HG03432 (cell line): ENCODE results near the gene SLC40A1.

Experiments
- ATAC-seq: cut with Tn5 transposase; IDR thresholded peaks from one replicate; pipeline ENCODE4 v1.9.1; 2021; ENCODE audit warnings: mild to moderate bottlenecking, moderate library complexity; ENCODE audit not compliant: unreplicated experiment

The SLC40A1 gene

DNA sequence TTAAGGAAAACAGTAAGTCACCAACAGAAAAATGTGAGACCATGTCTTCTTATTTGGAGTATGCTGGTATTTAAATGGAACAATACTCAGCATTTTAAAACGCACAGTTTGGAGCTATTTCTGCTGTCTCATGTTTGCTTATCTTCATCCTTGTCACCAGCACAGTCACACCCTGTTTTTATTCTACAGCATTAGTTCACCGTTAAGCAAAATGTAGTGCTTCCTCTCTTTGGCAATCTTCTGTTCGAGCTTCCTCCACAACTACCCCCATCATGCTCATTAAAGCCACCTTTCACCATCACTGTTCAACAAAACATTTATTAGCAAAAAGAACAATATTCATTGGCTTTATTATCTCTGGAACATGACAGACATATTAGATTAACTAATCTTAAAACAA is 64.0 kb downstream of the SLC40A1 start:
- no peak for ATAC-seq

DNA sequence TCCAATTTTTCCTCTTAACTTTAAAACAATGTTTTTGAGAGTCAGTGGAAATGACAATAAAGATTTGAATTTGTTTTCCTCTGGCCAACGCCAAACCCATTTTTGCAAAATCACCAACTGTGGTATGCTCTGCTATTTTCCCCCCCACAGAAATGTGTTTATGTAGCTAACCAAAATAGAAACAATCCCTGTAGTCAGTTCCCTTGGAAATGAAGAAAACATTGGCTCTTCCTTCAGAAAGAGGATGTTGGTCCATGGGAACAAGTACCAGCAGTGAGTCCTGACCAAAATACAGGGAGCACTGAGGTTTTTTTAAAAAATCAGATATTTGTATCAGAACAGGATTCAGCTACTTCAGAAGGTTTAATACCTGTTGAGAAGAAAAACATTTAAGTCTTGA is 65.3 kb downstream of the SLC40A1 start:
- no peak for ATAC-seq

DNA sequence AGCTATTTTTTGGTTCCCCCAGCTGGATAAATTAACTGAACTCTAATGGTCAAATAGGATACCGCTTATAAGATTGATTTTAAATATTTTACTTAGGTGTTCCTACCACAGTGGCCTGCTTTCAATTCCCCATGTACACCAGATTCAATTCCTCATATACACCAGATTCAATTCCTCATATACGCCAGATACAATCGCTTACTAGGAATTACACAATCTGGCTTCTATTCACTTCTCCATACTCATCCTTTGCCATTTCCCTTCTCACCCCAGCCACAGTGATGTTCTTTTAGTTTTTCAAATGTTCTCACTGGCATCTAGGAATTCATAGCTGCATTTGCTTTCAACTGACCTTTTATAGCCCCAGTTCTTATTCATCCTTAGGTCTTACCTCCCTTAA is 66.5 kb downstream of the SLC40A1 start:
- no peak for ATAC-seq

DNA sequence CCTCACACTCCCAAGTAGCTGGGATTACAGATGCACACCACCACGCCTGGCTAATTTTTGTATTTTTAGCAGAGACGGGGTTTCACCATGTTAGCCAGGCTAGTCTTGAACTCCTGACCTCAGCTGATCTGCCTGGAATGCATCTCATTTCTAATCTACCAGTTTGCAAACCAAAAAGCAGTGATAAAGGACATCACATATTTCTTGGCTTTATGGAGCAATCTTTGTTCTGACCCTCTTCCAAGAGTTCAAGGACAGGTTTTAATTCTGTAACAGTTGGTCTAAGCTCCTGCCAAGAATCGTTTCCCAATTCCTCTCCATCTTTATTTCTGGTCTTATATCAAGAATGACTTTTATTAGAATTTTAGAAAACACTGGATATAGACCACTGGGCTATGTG is 67.7 kb downstream of the SLC40A1 start:
- ATAC-seq: no peak

DNA sequence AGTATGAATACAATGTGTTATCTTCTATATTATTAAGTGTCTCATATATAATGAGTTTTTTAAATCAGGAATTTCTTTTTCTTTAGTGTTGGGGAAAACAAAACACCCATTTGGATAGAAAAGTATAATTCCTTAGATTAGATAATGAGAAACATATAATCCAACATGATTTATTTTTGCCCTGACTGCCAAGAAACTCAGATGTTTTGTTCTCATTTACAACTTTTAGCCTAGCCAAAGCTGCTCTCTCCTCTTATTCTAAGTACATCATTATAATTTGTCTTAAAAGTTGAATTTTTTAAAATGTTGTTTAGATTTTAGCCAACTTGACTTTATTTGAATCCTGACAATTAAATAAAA is 68.6 kb downstream of the SLC40A1 start:
- no peak for ATAC-seq

DNA sequence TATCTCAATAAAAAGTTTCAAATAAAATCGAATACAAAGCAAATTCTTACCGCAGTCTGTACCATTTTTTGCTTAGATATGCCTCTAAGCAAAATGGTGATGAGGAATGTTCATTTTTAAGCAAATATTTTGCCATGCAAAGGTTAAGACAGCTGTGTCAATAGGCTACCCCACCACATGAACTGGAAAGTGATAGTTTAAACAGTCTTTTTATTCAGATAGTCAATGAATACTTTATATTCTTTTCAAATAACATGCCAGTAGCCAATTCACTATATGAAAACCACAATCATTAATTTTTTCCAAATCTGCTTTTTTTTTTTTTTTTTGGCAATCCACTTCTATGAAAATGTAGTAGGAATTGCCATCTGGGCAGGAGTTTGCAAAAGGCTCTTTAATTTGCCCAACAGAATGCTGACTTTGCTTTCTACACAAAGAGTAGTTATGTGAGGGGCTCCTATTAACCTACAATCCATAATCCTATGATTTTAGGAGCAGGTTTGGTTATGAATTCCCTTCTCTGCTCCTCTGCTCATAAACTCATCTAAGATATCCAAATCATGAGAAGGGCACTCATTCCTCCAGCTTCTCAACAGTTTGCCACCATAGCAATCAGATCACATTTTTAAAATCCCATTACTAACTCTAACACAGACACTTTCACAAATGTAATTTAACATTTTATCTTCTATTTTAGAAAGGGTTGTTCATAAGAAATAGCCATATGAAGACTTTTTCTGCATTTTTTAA is 69.2 kb downstream of the SLC40A1 start:
- ATAC-seq: no peak
